Astrocyte (in vitro differentiated cells and primary cell): ENCODE results near the gene ST6GALNAC5. TPM values are rescaled to one million over a fixed set of nuclear protein-coding genes. Genes with fewer than 3 reads are reported as not detected.

Experiments used
- DNase-seq: peaks from one replicate; pipeline ENCODE4 v3.0.0-alpha.2; 2010; ENCODE audit warnings: low read depth
- FAIRE-seq: peaks from 2 replicates; lab custom pipeline; 2011; peaks lifted over from hg19 to GRCh38; lab: Jason Lieb, UNC
- H2AFZ ChIP-seq: 2 replicates; pipeline ENCODE4 v1.6.0; 2012; ENCODE audit warnings: low read depth, low read length, inconsistent platforms
- H3K27ac ChIP-seq: 2 replicates; pipeline ENCODE4 v1.5.1; 2011; ENCODE audit warnings: low read depth, low read length, inconsistent platforms
- H3K27me3 ChIP-seq: 2 replicates; pipeline ENCODE4 v1.6.0; 2011; ENCODE audit warnings: low read length, inconsistent platforms; ENCODE audit not compliant: insufficient read depth
- H3K36me3 ChIP-seq: 2 replicates; pipeline ENCODE4 v1.5.1; 2011; ENCODE audit warnings: low read length, inconsistent platforms; ENCODE audit not compliant: insufficient read depth
- H3K4me1 ChIP-seq: 2 replicates; pipeline ENCODE4 v1.5.1; 2011; ENCODE audit warnings: low read length, inconsistent platforms; ENCODE audit not compliant: insufficient read depth
- H3K4me2 ChIP-seq: 2 replicates; pipeline ENCODE4 v1.6.0; 2012; ENCODE audit warnings: low read length, inconsistent platforms
- H3K4me3 ChIP-seq: 2 replicates; pipeline ENCODE4 v1.5.1; 2011; ENCODE audit warnings: low read depth, mild to moderate bottlenecking, low read length, inconsistent platforms; ENCODE audit not compliant: insufficient read depth
- H3K79me2 ChIP-seq: 2 replicates; pipeline ENCODE4 v1.6.0; 2012; ENCODE audit warnings: mild to moderate bottlenecking, low read length, inconsistent platforms; ENCODE audit not compliant: insufficient read depth
- H3K9ac ChIP-seq: 2 replicates; pipeline ENCODE4 v1.6.0; 2012; ENCODE audit warnings: mild to moderate bottlenecking, low read length, inconsistent platforms
- H3K9me3 ChIP-seq: 2 replicates; pipeline ENCODE4 v1.5.1; 2012; ENCODE audit warnings: low read depth, mild to moderate bottlenecking, low read length, inconsistent platforms; ENCODE audit not compliant: insufficient read depth
- H4K20me1 ChIP-seq: 2 replicates; pipeline ENCODE4 v1.6.0; 2012; ENCODE audit warnings: low read length, inconsistent platforms; ENCODE audit not compliant: insufficient read depth
- H3K27ac Mint-ChIP-seq: one replicate; pipeline ENCODE4 v1.8.0; 2021; ENCODE audit warnings: mild to moderate bottlenecking, mixed read lengths; ENCODE audit not compliant: unreplicated experiment
- H3K27me3 Mint-ChIP-seq: one replicate; pipeline ENCODE4 v1.8.0; 2021; ENCODE audit warnings: low read depth, mixed read lengths; ENCODE audit not compliant: unreplicated experiment
- H3K36me3 Mint-ChIP-seq: one replicate; pipeline ENCODE4 v1.8.0; 2021; ENCODE audit warnings: low read depth, mixed read lengths; ENCODE audit not compliant: unreplicated experiment
- H3K4me1 Mint-ChIP-seq: one replicate; pipeline ENCODE4 v1.8.0; 2021; ENCODE audit warnings: low read depth, mixed read lengths; ENCODE audit not compliant: unreplicated experiment
- H3K4me3 Mint-ChIP-seq: one replicate; pipeline ENCODE4 v1.8.0; 2021; ENCODE audit warnings: mild to moderate bottlenecking, moderate library complexity, mixed read lengths; ENCODE audit not compliant: unreplicated experiment
- H3K9me3 Mint-ChIP-seq: one replicate; pipeline ENCODE4 v1.8.0; 2021; ENCODE audit warnings: mild to moderate bottlenecking, mixed read lengths; ENCODE audit not compliant: unreplicated experiment
- CTCF ChIP-seq: IDR thresholded peaks from 2 replicates; pipeline ENCODE4 v1.5.1; 2011; ENCODE audit warnings: low read depth, mild to moderate bottlenecking, inconsistent platforms, low read length, moderate library complexity; ENCODE audit not compliant: insufficient read depth
- EZH2 ChIP-seq: IDR thresholded peaks from 2 replicates; pipeline ENCODE4 v1.6.1; 2012; ENCODE audit warnings: mild to moderate bottlenecking, low read length, inconsistent platforms; ENCODE audit not compliant: insufficient read depth
- total RNA-seq: library from RNA; stranded (reverse); gene quantifications from 2 replicates; pipeline ENCODE4 v1.2.1, GENCODE V29; 2021

The ST6GALNAC5 gene
- total RNA-seq, 1 donor from 2014 or later: 1.3 TPM

GRCh38 chr1:76833856-76834255 lies 33.4 kb upstream of the ST6GALNAC5 start:
- Histone ChIP-seq H3K27me3 (no peaks in the 10 kb centered on the region), H4K20me1 (no peaks in the 10 kb centered on the region), H3K4me3 (no peak overlapping the region), H3K36me3 (no peaks in the 10 kb centered on the region), H3K9ac (no peak overlapping the region), H3K79me2 (no peaks in the 10 kb centered on the region), H3K4me1 (no peaks in the 10 kb centered on the region), H3K9me3 (no peaks in the 10 kb centered on the region), H3K27ac (no peak overlapping the region), H3K4me2 (no peak overlapping the region), H2AFZ (no peak overlapping the region)
- no peak for TF ChIP-seq CTCF
- no peak for TF ChIP-seq EZH2
- H3K27ac Mint-ChIP-seq: no peak overlapping the region
- no peak for FAIRE-seq
- H3K27me3 Mint-ChIP-seq: peaks cover 2% of the 10 kb centered on the region
- peaks cover 5% of the 10 kb centered on the region for H3K9me3 Mint-ChIP-seq
- H3K4me3 Mint-ChIP-seq: no peak overlapping the region
- no peak for DNase-seq
- no peaks in the 10 kb centered on the region for H3K36me3 Mint-ChIP-seq
- H3K4me1 Mint-ChIP-seq: peaks cover 18% of the 10 kb centered on the region

DNA sequence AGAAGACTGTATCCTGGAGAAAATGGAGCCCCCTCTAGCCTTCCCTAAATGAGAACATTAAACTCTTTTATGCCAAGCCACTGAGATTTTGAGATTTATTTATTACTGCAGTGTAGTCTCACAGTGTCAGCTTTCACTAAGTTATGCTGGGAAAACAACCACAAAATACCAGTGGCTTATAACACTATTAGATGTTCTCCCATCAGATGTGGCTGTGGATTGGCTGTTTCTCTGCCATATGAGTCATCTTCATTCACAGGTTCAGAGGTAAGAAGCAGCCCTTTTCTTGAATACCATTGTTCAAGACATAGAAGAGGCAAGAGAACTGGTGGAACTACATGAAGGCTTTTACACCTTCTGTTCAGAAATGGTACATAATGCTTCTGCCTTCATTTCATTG lies 32.1 kb upstream of the ST6GALNAC5 start:
- Histone ChIP-seq H4K20me1 (no peaks in the 10 kb centered on the region), H3K4me1 (no peaks in the 10 kb centered on the region), H3K9ac (no peak overlapping the region), H2AFZ (no peak overlapping the region), H3K27me3 (no peaks in the 10 kb centered on the region), H3K36me3 (no peaks in the 10 kb centered on the region), H3K4me3 (no peak overlapping the region), H3K4me2 (no peak overlapping the region), H3K9me3 (no peaks in the 10 kb centered on the region), H3K27ac (no peak overlapping the region), H3K79me2 (no peaks in the 10 kb centered on the region)
- peaks cover 2% of the 10 kb centered on the region for H3K27me3 Mint-ChIP-seq
- H3K4me3 Mint-ChIP-seq: no peak overlapping the region
- TF ChIP-seq EZH2: no peak
- no peak for TF ChIP-seq CTCF
- DNase-seq (peak; percentile 77), FAIRE-seq (peak; percentile 34)
- peak overlapping the region; percentile 36 for H3K27ac Mint-ChIP-seq
- peaks cover 5% of the 10 kb centered on the region for H3K9me3 Mint-ChIP-seq
- no peaks in the 10 kb centered on the region for H3K36me3 Mint-ChIP-seq
- H3K4me1 Mint-ChIP-seq: peaks cover 12% of the 10 kb centered on the region

GRCh38 chr1:76840278-76840677 lies 27.0 kb upstream of the ST6GALNAC5 start:
- H3K4me1 Mint-ChIP-seq: peaks cover 3% of the 10 kb centered on the region
- no peak for TF ChIP-seq EZH2
- TF ChIP-seq CTCF: no peak

More at GRCh38 chr1:76840278-76840677, 27.0 kb upstream of the ST6GALNAC5 start:
- no peaks in the 10 kb centered on the region for H3K79me2 ChIP-seq
- no peaks in the 10 kb centered on the region for H3K27me3 ChIP-seq
- no peak overlapping the region for H2AFZ ChIP-seq
- peaks cover 3% of the 10 kb centered on the region for H3K27me3 Mint-ChIP-seq
- H3K4me3 Mint-ChIP-seq: no peak overlapping the region
- no peak overlapping the region for H3K9ac ChIP-seq
- peaks cover 4% of the 10 kb centered on the region for H3K9me3 Mint-ChIP-seq
- H3K4me1 ChIP-seq: no peaks in the 10 kb centered on the region
- FAIRE-seq: no peak
- no peaks in the 10 kb centered on the region for H3K9me3 ChIP-seq
- no peak overlapping the region for H3K27ac ChIP-seq
- no peaks in the 10 kb centered on the region for H3K36me3 ChIP-seq
- no peak overlapping the region for H3K4me3 ChIP-seq
- DNase-seq: no peak
- H4K20me1 ChIP-seq: no peaks in the 10 kb centered on the region
- no peak overlapping the region for H3K27ac Mint-ChIP-seq
- no peak overlapping the region for H3K4me2 ChIP-seq
- H3K36me3 Mint-ChIP-seq: no peaks in the 10 kb centered on the region
